COR-L47 (cell line): ENCODE measurements around the gene TOP3A.
"Not testable (repeated sequence)": the region's sequence is repeated elsewhere in the genome, so short reads cannot be mapped to it uniquely, and the experiment has no call there.

ENCODE experiments used
- DNase-seq: peaks from one replicate; lab custom pipeline; 2025; lab: John Stamatoyannopoulos, UW

Gene TOP3A, protein sequence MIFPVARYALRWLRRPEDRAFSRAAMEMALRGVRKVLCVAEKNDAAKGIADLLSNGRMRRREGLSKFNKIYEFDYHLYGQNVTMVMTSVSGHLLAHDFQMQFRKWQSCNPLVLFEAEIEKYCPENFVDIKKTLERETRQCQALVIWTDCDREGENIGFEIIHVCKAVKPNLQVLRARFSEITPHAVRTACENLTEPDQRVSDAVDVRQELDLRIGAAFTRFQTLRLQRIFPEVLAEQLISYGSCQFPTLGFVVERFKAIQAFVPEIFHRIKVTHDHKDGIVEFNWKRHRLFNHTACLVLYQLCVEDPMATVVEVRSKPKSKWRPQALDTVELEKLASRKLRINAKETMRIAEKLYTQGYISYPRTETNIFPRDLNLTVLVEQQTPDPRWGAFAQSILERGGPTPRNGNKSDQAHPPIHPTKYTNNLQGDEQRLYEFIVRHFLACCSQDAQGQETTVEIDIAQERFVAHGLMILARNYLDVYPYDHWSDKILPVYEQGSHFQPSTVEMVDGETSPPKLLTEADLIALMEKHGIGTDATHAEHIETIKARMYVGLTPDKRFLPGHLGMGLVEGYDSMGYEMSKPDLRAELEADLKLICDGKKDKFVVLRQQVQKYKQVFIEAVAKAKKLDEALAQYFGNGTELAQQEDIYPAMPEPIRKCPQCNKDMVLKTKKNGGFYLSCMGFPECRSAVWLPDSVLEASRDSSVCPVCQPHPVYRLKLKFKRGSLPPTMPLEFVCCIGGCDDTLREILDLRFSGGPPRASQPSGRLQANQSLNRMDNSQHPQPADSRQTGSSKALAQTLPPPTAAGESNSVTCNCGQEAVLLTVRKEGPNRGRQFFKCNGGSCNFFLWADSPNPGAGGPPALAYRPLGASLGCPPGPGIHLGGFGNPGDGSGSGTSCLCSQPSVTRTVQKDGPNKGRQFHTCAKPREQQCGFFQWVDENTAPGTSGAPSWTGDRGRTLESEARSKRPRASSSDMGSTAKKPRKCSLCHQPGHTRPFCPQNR

DNA sequence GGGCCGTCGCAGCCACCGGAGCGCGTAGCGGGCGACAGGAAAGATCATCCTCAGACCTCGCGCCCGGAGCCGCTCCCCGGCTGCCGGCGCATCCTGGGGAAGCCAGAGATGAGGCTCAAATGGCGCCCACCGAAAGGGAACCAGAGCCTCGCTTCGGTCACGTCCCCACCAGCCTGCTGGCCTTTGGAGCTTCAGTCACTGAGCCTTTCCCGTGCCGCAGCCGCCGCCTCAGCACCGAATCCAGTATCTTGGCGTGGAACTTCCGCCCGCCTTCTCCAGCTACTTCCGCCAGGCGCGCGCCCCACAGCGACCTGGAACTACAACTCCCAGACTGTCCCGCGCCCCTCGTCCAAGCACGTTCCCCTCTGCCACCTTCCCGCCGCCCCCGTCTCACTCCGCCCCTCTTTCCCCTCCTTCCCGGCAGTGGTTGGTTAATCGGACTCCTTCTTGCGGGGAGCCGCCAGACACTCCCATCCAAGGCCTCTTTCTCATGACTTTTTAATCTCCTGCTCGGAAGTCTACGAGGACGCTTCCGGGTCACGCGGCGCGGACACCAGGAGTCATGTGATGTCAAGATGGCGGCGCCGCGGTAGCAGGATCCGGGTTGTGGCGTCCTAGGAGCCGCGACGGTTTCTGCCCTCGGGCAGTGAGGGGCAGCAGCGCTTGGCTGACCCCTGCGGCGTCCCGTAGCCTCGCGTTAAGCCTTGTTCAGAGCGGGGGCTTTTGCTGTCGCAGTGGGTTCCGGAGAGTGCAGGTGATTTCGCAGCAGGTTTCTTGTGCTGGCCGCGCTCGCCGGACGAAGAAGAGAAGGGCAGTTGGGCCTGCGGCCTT is at the start of gene TOP3A, which contains the start of gene SMCR8:
Gene TOP3A (minus strand): TSS at position 264 of the 831 bp plus-strand sequence. CDS start 216 bp downstream, at position 48.
Gene SMCR8 (plus strand): TSS at position 563 of the 831 bp plus-strand sequence. CDS start 497 bp downstream, outside the sequence.
- DNase-seq, result peak; percentile 63

DNA sequence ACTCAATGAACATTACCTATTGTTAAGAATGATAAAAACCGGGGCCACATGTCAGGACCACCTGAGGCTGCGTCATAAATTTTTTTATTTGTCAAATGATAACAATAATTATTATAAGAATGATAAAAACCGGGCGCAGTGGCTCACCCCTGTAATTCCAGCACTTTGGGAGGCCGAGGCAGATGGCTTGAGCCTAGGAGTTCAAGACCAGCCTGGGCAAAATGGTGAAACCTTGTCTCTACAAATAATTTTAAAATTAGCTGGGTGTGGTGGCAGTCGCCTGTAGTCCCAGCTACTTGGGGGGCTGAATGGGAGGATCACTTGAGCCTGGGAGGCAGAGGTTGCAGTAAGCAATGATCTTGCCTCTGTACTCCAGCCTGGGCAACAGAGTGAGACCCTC is 49.4 kb upstream of the TOP3A start:
- no peak for DNase-seq

GRCh38 chr17:18363101-18364049 is 48.6 kb upstream of the TOP3A start, which contains the start of gene SHMT1:
Gene SHMT1, minus strand, starts transcription at chr17:18363550. Its CDS starts 7,569 bp downstream, at chr17:18355981.
- peak; percentile 76 for DNase-seq

GRCh38 chr17:18362698-18363100 is 47.9 kb upstream of the TOP3A start:
- no peak for DNase-seq

GRCh38 chr17:18361837-18362697 is 47.3 kb upstream of the TOP3A start:
- no peak for DNase-seq

GRCh38 chr17:18360518-18360917 is 45.7 kb upstream of the TOP3A start:
- no peak for DNase-seq

DNA sequence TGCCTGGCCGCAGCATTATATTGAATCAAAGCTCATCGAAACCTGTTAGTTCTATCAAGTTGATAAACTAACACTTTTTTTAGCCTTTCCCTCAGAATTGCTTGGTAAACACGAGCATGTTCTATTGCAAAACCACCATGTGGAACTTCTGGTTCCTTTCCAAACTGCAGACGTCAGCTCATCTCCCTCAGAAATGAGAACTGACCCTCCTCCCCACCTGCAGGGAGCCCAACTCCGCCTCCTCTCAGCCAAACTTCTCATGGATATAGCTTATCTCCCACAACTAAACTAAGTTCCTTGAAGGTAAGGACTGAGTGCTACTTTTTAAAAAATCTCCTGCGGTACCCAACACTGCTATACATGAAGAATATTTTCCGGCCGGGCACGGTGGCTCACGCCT is 41.8 kb upstream of the TOP3A start:
- no peak for DNase-seq

- no peak for DNase-seq
These were observed 38.7 kb upstream of the TOP3A start for GRCh38 chr17:18353541-18353940.

DNA sequence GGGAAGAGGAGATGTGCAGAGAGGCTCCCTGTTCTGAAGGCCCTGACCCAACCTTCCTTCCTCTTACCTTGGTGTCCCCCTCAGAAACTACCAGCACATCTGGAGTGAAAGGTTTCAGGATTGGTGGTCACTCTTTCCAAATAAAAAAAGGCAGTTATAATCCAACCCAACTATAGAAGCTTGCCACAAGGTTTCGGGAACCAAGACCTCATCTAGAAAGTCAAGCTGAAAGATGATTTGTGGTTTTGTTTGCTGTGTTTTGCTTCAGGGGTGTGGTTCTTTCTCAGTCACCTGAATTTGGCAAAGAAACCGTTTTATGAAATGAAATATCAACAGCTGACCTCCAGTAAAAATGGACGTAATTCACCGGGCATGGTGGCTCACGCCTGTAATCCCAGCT is 29.2 kb upstream of the TOP3A start:
- DNase-seq, result no peak

DNA sequence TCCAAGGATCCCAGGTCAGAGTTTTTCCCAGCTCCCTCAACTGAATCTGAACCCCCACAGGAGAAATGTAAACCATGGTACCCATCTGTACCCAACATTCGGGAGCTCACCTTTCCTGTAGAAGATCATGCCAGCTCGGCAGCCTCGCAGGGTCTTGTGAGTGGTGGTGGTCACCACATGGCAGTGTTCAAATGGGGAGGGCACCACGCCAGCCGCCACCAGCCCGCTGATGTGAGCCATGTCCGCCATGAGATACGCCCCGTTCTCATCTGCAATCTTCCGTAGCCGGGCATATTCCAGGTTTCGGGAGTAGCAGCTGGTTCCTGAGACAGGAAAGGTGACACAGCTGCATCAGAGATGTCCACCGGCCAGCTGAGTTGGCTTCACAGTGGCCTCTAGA is 25.1 kb upstream of the TOP3A start:
- no peak for DNase-seq

GRCh38 chr17:18338158-18338557 is 23.4 kb upstream of the TOP3A start:
- not testable (repeated sequence) for DNase-seq

DNA sequence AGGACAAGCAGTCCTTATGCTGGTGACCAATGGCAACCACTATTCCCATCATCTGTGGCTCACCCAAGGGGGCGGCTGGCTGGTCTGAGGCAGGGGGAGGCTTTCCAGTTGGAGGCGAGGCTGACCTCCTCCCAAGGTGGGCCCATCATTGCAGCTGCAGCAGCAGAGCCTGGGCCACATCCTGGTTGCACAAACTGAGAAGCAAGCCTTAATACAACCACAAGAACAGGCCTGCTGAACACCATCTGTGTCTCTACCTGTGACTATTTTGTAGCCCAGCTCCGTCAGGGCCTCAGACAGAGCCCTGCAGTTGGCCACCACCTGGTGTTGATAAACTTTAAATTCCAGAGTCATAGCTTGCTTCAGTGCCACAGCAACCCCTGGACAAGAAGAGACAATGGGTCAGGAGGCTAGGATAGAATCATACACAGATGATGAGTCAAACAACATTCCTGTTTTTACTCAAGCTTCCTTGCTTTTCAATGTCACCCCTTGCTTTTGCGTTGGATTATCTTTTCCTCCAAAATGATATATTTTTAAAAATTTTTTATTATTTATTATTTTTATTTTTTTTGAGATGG is 18.2 kb upstream of the TOP3A start:
- DNase-seq, result no peak

DNA sequence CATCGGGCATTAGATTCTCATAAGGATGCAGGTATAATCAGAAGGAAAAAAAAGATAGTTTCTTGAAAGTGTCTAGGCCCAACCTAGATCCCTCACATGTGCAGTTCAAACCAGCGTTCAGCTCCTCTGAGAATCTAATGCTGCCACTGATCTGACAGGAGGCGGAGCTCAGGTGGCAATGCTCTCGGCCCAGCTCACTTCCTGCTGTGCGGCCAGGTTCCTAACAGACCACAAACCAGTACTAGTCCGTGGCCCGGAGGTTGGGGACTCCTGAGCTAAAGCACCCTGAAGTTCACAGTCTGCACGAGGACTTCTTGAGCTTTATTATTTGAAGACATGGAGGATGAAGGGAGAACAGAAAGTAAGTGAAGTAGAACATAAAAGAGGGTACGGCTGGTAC is 17.1 kb upstream of the TOP3A start:
- no peak for DNase-seq

DNA sequence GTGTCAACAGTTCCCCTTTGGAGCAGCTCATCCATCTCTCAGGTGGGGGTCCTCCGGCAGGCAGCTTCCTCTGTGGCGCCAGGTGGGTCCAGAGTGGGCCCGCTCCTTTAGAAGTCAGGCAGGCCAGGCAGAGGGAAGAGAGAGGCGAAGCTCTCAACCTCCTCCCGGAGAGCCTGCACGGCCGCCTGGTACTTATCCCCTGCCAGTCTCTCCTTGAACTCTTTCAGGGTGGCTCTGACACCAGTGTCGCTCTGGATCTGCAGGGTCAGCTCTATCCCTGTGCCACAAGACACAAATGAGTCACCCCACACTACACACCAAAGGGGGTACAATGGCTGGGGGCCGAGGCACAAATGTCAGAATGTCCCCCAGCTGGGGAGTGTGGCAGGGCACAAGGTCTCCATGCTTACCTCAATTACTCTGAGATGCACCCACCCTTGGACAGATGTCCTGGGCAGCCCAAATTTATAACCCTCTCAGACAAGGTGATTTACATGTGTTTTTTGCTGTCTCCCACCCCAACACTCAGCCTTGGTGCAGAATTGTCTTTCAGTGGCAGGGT is 13.9 kb upstream of the TOP3A start:
- no peak for DNase-seq

- DNase-seq, result no peak
These were observed 12.8 kb upstream of the TOP3A start for GRCh38 chr17:18327556-18327955.

GRCh38 chr17:18327093-18327492 is 12.3 kb upstream of the TOP3A start:
- DNase-seq, result no peak

DNA sequence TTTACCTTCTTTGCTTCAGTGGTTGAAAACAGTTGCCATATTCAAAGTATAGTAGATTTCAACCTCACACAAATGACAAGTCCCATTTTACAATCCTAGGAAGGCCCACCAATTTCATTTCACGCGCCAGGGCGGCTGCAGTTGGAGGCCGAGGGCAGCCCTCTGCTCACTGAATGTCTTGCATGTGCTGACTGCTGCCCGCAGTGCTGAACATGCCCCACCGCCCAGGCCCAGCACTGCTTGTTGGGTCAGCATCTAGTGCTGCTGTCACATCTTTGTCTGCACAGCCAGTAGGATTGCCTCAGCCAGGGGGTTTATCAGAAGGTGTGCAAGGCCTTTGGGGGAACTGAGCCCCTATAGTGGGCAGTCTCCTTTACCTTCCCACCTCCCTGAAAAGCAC is 11.8 kb upstream of the TOP3A start:
- DNase-seq, result no peak

GRCh38 chr17:18326039-18326438 is 11.2 kb upstream of the TOP3A start:
- no peak for DNase-seq
